CD4-positive, alpha-beta T cell treated with Interleukin-12 subunit alpha and Interleukin-12 subunit beta, for 1 hour (primary cell): Measurements from ENCODE around the gene CLDN7.

Source experiments
- DNase-seq: peaks from one replicate; pipeline ENCODE4 v3.0.0-alpha.2; 2020

The CLDN7 gene, protein sequence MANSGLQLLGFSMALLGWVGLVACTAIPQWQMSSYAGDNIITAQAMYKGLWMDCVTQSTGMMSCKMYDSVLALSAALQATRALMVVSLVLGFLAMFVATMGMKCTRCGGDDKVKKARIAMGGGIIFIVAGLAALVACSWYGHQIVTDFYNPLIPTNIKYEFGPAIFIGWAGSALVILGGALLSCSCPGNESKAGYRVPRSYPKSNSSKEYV

DNA sequence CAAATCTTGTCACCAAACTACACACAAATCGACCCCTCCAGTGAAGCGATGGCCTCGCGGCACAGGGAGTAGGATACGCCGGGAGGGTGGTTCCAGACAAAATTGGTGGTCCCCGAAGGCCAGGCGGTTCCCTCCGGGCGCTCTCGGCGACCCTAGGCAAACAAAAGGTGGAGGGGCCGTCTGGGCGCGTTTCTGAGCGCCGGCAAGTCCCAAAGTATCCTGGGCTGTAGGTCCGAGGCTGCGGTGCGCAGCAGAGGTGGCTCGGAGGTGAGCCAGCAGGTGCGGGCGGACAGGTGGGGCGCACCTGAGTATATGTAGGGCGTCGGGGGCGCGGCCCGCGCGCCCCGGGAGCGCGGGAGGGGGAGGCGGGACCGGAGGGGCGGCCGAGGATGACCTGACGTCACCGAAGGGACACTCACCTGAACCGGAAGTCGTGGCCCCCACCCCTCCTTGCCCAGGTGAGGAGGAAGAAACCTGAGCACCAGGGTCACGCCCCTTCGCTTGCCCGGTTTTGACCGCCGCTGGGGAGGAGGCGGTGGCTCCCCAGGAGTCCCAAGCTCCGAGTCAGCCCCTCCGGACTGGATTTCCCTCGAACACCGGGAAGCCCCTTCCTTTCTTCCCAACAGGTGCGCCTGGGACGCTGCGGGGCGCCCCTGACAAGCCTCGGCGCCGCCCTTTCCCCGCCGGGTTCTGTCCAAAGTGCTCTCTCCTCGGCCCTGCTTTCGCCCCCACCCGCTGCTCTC is at the start of gene CLDN7:
CLDN7 (minus strand) TSS at position 287 of the 743 bp plus-strand sequence. CDS start 435 bp downstream, outside the sequence.
- no peak for DNase-seq

DNA sequence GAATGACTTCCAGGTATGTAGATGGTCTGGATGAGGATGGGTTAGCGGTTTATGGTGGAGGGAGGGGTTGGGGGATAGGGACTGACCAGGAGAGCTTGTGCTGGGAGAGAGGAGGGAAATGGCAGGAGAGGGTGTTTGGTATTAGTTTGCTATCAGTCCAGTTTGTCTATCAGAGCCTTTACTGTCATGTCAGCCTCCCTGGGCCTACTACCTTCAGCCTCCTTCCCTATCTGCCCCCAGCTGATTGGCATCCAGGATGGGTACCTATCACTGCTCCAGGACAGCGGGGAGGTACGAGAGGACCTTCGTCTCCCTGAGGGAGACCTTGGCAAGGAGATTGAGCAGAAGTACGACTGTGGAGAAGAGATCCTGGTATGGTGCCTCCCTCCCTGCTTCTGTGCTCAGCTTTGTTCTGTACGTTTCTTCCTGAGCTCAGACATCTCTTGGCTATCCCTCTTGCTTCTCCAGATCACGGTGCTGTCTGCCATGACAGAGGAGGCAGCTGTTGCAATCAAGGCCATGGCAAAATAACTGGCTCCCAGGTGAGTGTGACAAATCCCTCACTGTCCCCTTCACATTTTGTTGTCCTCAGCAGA is 48.9 kb upstream of the CLDN7 start:
- DNase-seq, result no peak

GRCh38 chr17:7309628-7310027 is 47.4 kb upstream of the CLDN7 start:
- DNase-seq, result no peak

GRCh38 chr17:7308625-7309433 is 46.6 kb upstream of the CLDN7 start:
- peak; percentile 94 for DNase-seq

DNA sequence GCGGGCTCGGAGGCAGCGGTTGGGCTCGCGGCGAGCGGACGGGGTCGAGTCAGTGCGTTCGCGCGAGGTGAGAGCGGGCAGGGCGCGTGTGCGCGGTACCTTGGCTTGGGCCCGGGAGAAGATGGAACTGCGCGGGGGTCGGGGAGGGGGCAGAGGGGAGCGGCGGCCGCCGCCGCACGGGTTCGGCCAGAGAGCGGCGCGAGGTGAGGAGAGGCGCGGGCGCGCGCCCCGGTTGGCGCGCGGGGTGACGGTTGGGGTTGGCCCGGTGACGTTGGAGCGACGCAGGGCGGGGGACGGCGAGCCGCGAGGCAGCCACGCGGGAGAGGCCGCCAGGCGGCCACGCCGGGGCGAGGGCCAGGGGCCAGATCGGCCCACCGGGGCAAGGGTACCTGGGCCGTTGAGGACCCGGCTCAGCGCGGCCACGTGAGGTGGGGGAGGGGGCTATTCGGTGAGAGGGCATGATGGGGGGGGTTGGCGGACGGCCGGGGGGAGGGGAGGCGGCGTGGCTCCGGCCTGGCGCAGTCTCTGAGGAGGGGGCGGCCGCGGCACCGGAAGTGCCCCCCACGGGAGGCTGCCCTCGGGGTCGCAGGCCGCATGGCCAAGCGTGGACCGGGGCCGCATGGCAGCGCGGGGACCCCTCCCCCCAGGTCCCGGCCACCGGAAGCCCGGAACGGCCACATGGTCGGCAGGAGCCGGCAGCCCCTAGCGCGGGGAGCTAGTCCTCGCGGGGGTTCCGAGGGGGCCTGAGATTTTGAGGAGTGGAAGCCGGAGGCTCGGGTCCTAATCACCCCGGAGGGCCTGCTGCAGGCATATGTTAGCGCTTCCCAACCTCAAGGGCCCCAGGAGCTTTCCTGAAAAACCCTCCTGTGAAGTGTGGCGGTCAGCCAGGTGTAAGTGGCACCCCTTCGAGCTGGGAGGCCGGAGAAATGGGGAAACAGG is 45.7 kb upstream of the CLDN7 start:
- DNase-seq, result peak; percentile 67

GRCh38 chr17:7306911-7307685 is 44.8 kb upstream of the CLDN7 start, which contains the start of gene EIF5A:
TSS of gene EIF5A (plus strand) at chr17:7307628. CDS start at chr17:7309636, 2,008 bp downstream.
- DNase-seq, result peak; percentile 100

GRCh38 chr17:7304179-7304578 is 41.9 kb upstream of the CLDN7 start:
- no peak for DNase-seq

DNA sequence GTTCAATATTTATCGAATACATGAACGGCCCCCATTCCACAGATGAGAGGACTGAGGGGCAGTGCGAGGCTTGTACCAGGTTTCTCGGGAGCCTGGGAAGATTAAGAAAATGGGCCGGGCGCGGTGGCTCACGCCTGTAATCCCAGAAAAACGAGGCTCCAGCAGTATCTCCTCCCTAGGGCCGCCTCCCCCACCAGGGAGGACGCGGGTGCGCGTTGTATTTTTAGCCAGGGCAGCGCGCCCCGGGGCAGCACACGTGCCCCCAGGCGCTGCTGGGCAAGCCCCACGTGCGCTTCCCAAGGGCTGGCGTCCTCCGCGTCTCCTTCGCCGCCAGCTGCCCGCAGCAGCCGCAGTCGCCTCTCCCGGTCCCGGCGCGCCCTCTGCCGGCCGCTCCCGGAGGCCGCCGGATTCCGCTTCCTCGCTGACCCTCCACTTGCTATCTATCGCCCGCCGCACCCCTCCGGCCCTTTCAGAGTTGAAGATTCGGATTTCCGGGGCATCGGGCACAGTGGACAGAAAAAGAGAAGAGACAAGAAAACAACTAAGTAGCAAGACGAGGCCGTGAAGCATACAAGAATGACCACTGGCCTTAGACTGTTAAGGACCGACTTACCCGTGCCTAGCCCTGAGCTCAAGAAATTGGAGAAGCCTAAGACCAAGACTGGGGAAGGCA is 34.0 kb upstream of the CLDN7 start:
- peak; percentile 78 for DNase-seq

DNA sequence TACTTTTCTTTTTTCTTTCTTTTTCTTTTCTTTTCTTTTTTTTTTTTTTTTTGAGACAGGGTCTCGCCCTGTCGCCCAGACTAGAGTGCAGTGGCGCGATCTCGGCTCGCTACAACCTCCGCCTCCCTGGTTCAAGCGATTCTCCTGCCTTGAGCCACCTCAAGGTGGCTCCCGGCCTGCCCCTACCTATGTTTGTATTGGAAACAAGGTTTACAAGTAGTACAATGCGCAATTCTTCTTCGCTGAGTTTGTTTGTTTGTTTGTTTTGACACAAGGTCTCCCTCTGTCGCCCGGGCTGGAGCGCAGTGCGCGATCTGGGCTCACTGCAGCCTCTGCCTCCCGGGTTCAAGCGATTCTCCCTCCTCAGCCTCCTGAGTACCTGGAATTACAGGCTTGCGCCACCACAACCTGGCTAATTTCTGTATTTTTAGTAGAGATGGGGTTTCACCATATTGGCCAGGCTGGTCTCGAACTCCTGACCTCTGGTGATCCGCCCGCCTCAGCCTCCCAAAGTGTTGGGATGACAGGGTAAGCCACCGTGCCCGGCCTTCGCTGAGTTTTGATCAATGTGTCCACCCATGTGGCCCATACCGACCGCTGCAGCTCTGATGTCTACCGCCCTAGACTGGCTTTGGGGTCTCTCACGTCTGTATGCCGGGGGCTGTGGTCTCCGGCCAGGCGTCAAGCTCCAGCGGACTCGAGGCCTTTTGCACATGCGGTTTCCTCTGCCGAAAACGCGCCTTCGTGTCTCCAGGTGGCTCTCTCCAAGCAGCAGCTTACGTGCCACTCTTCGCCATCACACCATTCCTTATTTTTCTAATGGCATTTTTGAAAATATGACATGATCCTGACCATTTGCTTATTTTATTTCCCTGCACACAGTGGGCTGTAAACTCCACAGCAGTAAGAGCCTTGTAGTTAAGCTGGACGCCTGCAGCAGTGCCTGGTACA is 33.2 kb upstream of the CLDN7 start:
- DNase-seq, result no peak

- peak; percentile 87 for DNase-seq
These were observed 32.4 kb upstream of the CLDN7 start, which contains the start of gene YBX2 for GRCh38 chr17:7294614-7295153. TSS of gene YBX2 (minus strand) at chr17:7294639. CDS start at chr17:7294500, 139 bp downstream.

DNA sequence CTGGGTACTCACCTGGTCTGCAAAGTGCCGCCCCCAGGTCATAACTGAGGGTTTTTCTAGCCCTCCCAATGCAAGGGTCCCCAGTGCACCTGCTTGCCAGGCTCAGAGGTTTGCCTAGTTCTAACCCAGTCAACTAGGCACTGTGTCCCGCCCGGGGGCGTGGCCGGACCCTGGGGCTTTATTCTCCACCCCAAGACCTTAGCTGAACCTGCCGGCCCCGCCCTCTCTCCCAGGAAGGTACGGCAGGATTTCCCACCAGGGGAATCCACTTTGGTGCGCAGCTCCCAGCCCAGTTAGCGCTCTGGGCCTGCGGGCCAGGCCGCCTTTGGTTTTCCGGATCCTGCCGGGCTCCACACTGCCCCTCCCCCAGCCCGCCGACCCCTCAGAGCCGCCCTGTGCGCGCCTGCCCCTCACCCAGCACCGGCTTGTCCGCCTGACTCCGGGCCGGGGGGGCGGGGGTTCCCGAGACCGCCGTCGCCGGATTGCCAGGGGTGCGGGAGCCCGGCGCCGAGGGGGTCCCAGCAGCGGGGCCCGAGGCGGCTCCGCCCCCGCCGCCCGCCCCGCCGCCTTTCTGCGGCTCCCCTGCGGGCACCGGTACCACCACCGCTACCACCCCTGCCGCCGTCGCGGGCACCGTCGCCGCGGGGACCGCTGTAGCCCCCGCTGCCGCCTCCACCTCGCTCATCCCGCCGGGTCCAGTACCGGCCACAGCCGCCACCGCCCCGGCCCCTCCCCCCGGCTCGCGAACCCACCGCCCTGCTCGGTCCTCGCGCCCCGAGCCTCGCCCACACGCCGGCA is 31.7 kb upstream of the CLDN7 start:
- no peak for DNase-seq

DNA sequence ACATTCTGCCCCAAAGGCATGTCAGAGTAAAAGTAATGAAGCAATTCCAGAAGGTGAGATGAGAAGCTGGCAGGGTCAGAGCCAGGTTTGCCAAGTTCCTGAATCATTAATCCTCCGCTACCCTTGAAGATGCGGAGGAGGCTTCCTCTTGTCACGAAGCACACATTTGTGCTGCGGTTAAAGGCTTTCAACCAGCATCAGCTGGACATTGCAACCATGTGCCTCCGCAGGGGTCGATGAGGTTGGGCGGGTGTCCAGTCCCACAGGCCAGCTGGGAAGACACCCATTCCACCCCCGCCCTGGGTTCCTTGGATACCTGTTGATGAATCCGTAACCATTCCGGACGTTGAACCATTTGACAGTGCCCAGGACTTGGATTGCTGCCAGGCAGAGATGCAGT is 30.9 kb upstream of the CLDN7 start:
- DNase-seq, result no peak

DNA sequence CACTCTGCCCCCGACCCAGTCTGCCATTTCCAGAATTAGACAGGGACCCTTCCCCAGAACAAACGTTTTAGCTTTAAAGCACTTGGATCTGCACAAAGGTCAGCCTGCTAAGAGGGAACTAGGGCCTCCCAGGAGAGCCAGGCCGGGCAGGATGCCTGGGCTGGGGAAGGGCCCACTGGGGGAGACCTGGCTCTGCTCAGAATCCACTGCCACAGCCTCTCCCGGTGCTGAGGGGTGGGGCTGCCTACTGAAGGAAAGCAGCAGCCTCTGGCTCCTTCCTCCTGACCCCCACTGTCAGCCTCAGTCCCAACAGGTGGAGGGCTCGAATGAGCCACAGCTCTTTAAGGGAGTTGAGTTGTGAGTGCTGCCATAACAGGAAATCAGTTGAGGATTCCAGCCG is 30.5 kb upstream of the CLDN7 start:
- DNase-seq, result no peak

DNA sequence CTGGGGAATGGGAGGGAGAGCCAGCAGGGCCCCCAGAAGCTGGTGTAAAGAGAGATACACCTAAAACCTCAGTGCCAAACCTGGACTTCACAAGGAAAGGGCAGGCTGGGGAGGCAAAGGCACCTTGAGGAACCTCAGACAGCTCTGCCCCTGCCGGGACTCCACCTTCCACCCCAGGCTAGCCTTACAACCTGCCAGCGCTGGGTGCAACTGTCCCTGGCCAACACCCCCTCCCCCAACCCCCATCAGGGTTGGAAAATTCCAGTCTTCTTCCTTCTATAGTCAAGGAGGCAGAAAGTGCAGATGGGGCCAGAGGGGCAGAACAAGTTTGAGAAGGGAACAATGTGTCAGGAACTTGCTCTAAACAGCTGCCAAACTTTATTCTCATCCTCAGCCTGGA is 29.9 kb upstream of the CLDN7 start:
- DNase-seq, result no peak

DNA sequence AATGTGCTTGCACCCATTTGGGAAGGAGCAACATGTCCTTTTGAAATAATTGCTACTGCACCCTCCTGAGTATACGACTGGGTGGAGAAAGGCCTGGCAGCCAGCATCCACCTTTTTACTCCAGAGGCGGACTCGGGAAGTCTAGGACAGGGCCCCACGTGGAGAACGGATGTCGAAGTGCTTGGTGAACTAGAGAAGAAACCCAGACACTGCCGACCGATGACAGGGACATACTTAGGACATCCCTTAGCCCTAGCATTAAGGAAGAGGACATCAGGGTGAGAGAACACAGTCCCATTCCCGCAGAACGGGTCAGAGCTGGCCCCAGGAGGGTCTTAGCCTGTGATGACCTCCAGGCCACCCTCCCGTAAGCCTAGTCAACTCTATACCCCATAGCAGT is 28.4 kb upstream of the CLDN7 start:
- no peak for DNase-seq

- no peak for DNase-seq
These were observed 27.9 kb upstream of the CLDN7 start for GRCh38 chr17:7290166-7290565.

GRCh38 chr17:7289256-7290032 is 27.2 kb upstream of the CLDN7 start:
- DNase-seq, result no peak
